Large intestine (tissue), 3 donors: Measurements from ENCODE around the gene TRAF3. TPM values are rescaled to one million over a fixed set of nuclear protein-coding genes. Genes with fewer than 3 reads are reported as not detected.
A peak's percentile ranks its signal among the peaks of the same experiment; 100 is the strongest.

Source experiments
- DNase-seq, 2 donors: peaks; one replicate each; pipeline versions ENCODE4 v3.0.0 to v3.0.0-alpha.2; 2013
- H3K27ac ChIP-seq: one replicate; pipeline ENCODE4 v1.5.1; 2013; ENCODE audit warnings: low read length
- H3K27me3 ChIP-seq: 2 replicates; pipeline ENCODE4 v1.6.1; 2013; ENCODE audit warnings: low read length; ENCODE audit not compliant: control insufficient read depth, insufficient read depth
- H3K36me3 ChIP-seq: 2 replicates; pipeline ENCODE4 v1.6.1; 2013; ENCODE audit warnings: low read length; ENCODE audit not compliant: control insufficient read depth, insufficient read depth
- H3K4me1 ChIP-seq: one replicate; pipeline ENCODE4 v1.6.1; 2013; ENCODE audit warnings: low read length; ENCODE audit not compliant: control insufficient read depth, insufficient read depth
- H3K4me3 ChIP-seq: one replicate; pipeline ENCODE4 v1.5.1; 2013; ENCODE audit warnings: low read length
- H3K9me3 ChIP-seq: one replicate; pipeline ENCODE4 v1.6.1; 2013; ENCODE audit warnings: mild to moderate bottlenecking, low read depth, low read length, moderate library complexity; ENCODE audit not compliant: control insufficient read depth
- WGBS: methylation state at CpG from one replicate; pipeline ENCODE4 v1.1.5; 2013; ENCODE audit warnings: low lambda C conversion rate; ENCODE audit not compliant: insufficient coverage; 5-methylcytosine and 5-hydroxymethylcytosine counted together
- polyA plus RNA-seq: library from polyadenylated mRNA; unstranded; fragments of 120-200 nt; gene quantifications from one replicate; pipeline ENCODE4 v1.2.1, GENCODE V29; 2013

The TRAF3 gene
- polyA plus RNA-seq, 1 donor: 16.3 TPM

DNA sequence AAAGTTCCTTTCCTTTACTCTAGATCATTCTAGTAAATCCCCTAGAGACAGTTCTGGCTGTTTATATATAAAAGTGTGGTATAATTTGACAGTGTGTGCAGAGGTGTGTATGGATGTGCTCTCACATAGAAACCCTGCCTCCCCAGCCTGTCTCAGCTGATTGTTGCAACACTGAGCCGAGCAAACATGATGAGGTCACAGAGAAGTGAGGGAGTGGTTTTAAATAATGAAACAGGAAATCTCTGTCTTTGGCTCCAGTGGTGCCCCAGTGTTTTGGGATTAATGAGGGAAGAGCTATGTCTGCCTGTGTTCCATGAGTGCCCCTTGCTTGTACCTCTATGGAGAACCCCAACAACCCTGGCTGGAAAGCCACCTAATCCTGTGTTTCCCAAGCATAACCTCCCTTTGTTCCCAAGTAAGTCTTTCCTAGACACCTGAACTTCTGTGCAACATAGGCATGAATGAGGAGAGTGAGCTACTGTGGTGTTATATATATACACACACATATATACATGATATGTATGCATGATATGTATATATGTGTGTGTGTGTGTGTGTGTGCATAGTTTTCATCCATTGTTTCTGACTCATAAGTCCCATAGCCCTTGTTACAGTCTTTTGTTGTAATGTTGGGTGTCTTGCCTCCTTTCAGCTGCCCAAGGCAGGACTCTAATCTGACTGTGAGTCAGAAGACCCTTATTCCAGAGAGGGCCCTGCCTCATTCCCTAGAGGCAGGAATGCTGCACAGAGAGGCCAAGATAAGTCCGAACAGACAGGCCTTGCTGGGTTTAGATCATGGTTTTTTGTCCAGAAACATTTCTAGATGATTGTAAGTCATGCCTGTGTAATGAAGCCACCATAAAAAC, 18.0 kb downstream of the TRAF3 start:
- no peaks in the 10 kb centered on the region for H3K27me3 ChIP-seq
- no peaks in the 10 kb centered on the region for H3K9me3 ChIP-seq
- peak overlapping the region; percentile 75 for H3K27ac ChIP-seq
- DNase-seq: peak; percentile 85 to 91
- no peak overlapping the region for H3K4me3 ChIP-seq
- WGBS: no CpG with 5 or more reads among the region's 2 CpGs
- H3K36me3 ChIP-seq: peaks cover 3% of the 10 kb centered on the region
- H3K4me1 ChIP-seq: peaks cover 7% of the 10 kb centered on the region

DNA sequence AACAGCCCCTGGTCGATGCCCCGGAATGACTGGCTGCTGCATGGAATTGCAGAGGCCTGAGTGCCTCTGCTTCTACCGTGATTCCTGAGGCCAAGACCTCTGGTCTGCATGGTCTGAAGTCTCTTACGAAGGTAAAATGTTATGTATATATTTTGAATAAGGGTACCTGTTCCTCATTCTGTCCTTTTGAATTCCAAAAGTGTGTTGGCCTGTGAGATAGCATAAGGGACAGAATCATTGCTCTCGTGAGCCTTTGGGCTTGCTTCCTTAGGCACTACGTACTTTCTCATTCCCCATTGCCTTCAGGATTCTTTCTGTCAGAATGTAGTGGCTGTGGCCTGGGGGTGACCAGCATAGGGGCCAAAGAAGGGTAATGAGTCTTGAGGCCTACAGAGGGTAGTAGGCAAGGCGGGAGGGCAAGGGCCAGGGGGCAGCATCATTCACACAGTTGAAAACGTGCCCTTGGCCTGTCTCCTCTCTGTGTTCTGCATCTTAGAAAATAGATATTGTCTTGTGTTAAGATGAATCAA, 19.5 kb downstream of the TRAF3 start:
- Histone ChIP-seq H3K4me3 (no peak overlapping the region), H3K9me3 (no peaks in the 10 kb centered on the region), H3K36me3 (peaks cover 3% of the 10 kb centered on the region), H3K4me1 (peaks cover 7% of the 10 kb centered on the region), H3K27me3 (no peaks in the 10 kb centered on the region), H3K27ac (no peak overlapping the region)
- DNase-seq: no peak
- WGBS: no CpG with 5 or more reads among the region's 8 CpGs

GRCh38 chr14:102798926-102799325, 21.7 kb downstream of the TRAF3 start:
- Histone ChIP-seq H3K4me3 (no peak overlapping the region), H3K36me3 (peaks cover 3% of the 10 kb centered on the region), H3K27me3 (no peaks in the 10 kb centered on the region), H3K4me1 (peaks cover 7% of the 10 kb centered on the region), H3K27ac (no peak overlapping the region), H3K9me3 (no peaks in the 10 kb centered on the region)
- DNase-seq: no peak
- WGBS: no CpG with 5 or more reads among the region's 2 CpGs

GRCh38 chr14:102799684-102800562, 22.7 kb downstream of the TRAF3 start:
- H3K27me3 ChIP-seq: no peaks in the 10 kb centered on the region
- peaks cover 3% of the 10 kb centered on the region for H3K36me3 ChIP-seq
- H3K4me1 ChIP-seq: peaks cover 7% of the 10 kb centered on the region
- no peak overlapping the region for H3K4me3 ChIP-seq
- no peak overlapping the region for H3K27ac ChIP-seq
- H3K9me3 ChIP-seq: no peaks in the 10 kb centered on the region
- DNase-seq: no peak
- no CpG with 5 or more reads among the region's 8 CpGs for WGBS

GRCh38 chr14:102802834-102803523, 25.7 kb downstream of the TRAF3 start:
- peaks cover 15% of the 10 kb centered on the region for H3K4me1 ChIP-seq
- H3K9me3 ChIP-seq: no peaks in the 10 kb centered on the region
- H3K27ac ChIP-seq: no peak overlapping the region
- no peak overlapping the region for H3K4me3 ChIP-seq
- no peaks in the 10 kb centered on the region for H3K27me3 ChIP-seq
- H3K36me3 ChIP-seq: no peaks in the 10 kb centered on the region
- no peak for DNase-seq
- WGBS: no CpG with 5 or more reads among the region's 6 CpGs

GRCh38 chr14:102804858-102805257, 27.6 kb downstream of the TRAF3 start:
- Histone ChIP-seq H3K9me3 (no peaks in the 10 kb centered on the region), H3K27ac (no peak overlapping the region), H3K27me3 (no peaks in the 10 kb centered on the region), H3K36me3 (no peaks in the 10 kb centered on the region), H3K4me3 (no peak overlapping the region), H3K4me1 (peaks cover 16% of the 10 kb centered on the region)
- WGBS: no CpG with 5 or more reads among the region's 1 CpG
- DNase-seq: no peak

GRCh38 chr14:102805371-102805891, 28.2 kb downstream of the TRAF3 start:
- Histone ChIP-seq H3K36me3 (no peaks in the 10 kb centered on the region), H3K27ac (no peak overlapping the region), H3K9me3 (no peaks in the 10 kb centered on the region), H3K4me1 (peaks cover 16% of the 10 kb centered on the region), H3K27me3 (no peaks in the 10 kb centered on the region), H3K4me3 (no peak overlapping the region)
- WGBS: no CpG with 5 or more reads among the region's 9 CpGs
- DNase-seq: no peak

- Histone ChIP-seq H3K4me1 (peaks cover 16% of the 10 kb centered on the region), H3K9me3 (no peaks in the 10 kb centered on the region), H3K4me3 (no peak overlapping the region), H3K27me3 (no peaks in the 10 kb centered on the region), H3K27ac (no peak overlapping the region), H3K36me3 (no peaks in the 10 kb centered on the region)
- no peak for DNase-seq
- whole genome bisulfite sequencing: no CpG with 5 or more reads among the region's 5 CpGs
Measured at GRCh38 chr14:102805941-102806340, 28.7 kb downstream of the TRAF3 start.

- H3K9me3 ChIP-seq: no peaks in the 10 kb centered on the region
- H3K4me1 ChIP-seq: peaks cover 16% of the 10 kb centered on the region
- DNase-seq: no peak
- H3K27ac ChIP-seq: peak overlapping the region; percentile 55
- no peaks in the 10 kb centered on the region for H3K27me3 ChIP-seq
- no CpG with 5 or more reads among the region's 4 CpGs for WGBS
- H3K4me3 ChIP-seq: no peak overlapping the region
- no peaks in the 10 kb centered on the region for H3K36me3 ChIP-seq
Measured at GRCh38 chr14:102806447-102806846, 29.2 kb downstream of the TRAF3 start.

DNA sequence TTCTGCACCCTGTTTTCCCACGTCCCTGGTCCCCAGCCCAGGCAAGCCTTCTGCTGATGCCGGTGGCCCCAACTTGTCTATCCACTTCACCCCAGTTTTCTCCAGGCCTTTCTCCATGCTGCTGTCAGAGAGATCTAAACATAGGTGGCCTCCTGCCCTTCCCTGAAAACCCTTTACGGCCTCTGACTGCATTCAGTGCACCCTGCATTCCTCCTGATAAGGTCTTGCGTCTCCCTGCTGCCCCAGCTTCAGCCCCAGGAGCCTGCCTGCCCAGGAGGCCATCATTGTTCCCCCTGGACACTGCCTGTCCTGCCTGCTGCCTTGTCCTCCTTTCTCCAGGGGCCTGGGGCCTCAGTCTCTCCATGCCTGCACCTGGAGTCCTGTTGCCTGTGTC, 29.8 kb downstream of the TRAF3 start:
- Histone ChIP-seq H3K4me3 (no peak overlapping the region), H3K36me3 (no peaks in the 10 kb centered on the region), H3K4me1 (peaks cover 16% of the 10 kb centered on the region), H3K27me3 (no peaks in the 10 kb centered on the region), H3K27ac (peak overlapping the region; percentile 55), H3K9me3 (no peaks in the 10 kb centered on the region)
- peak; percentile 31 to 65 for DNase-seq
- WGBS: no CpG with 5 or more reads among the region's 4 CpGs
